Transverse colon (tissue), 4 donors: Measurements from ENCODE around the gene COX10. TPM values are rescaled to one million over a fixed set of nuclear protein-coding genes. Genes with fewer than 3 reads are reported as not detected.
A peak's percentile ranks its signal among the peaks of the same experiment; 100 is the strongest.

ENCODE experiments used
- DNase-seq: peaks from one replicate; pipeline ENCODE4 v3.0.0-alpha.2; 2019
- H3K27ac ChIP-seq, 4 donors: fragments of 200-600 bp; sonication (generic); 2 replicates each; pipeline ENCODE4 v1.5.1; 2016 to 2018; ENCODE audit warnings: inconsistent platforms in 4 of 4
- H3K27me3 ChIP-seq: fragments of 200-600 bp; sonication (generic); 2 replicates; pipeline ENCODE4 v1.5.1; 2017; ENCODE audit warnings: inconsistent platforms
- H3K36me3 ChIP-seq, 4 donors: fragments of 200-600 bp; sonication (generic); 2 replicates each; pipeline ENCODE4 v1.5.1; 2017 to 2019; ENCODE audit warnings: inconsistent platforms in 4 of 4
- H3K4me1 ChIP-seq, 4 donors: fragments of 200-600 bp; sonication (generic); 2 replicates each; pipeline ENCODE4 v1.5.1; 2017 to 2020; ENCODE audit warnings: inconsistent platforms in 4 of 4
- H3K4me3 ChIP-seq, 4 donors: fragments of 200-600 bp; sonication (generic); 1 replicate in 1 of 4; 2 replicates in 3 of 4; pipeline versions ENCODE4 v1.5.1 to v1.6.1; 2017 to 2019; ENCODE audit warnings: inconsistent platforms in 4 of 4
- H3K9me3 ChIP-seq, 2 donors: fragments of 200-600 bp; sonication (generic); 2 replicates each; pipeline ENCODE4 v1.5.1; 2017 to 2019; ENCODE audit warnings: inconsistent platforms in 2 of 2
- EP300 ChIP-seq: sonication (generic); formaldehyde crosslinking; IDR thresholded peaks from one replicate; pipeline ENCODE4 v1.6.1; 2017; ENCODE audit warnings: antibody characterized with exemption, low read depth
- POLR2A ChIP-seq: fragments of 450-650 bp; IDR thresholded peaks from one replicate; pipeline ENCODE4 v1.6.1; 2016; ENCODE audit warnings: antibody characterized with exemption, mild to moderate bottlenecking, moderate library complexity
- POLR2AphosphoS5 ChIP-seq, 3 donors: sonication (generic); formaldehyde crosslinking; IDR thresholded peaks; one replicate each; pipeline ENCODE4 v1.6.1; 2016; ENCODE audit warnings: antibody characterized with exemption in 3 of 3
- WGBS, 2 donors: methylation state at CpG; one replicate each; pipeline ENCODE4 v1.1.5; 2018; ENCODE audit warnings: low coverage in 1 of 2; 5-methylcytosine and 5-hydroxymethylcytosine counted together
- in situ Hi-C, 4 donors: fragments of 200-750 bp; cut with MboI; loops; one replicate each; pipeline versions ENCODE4 v1.15.0 to v1.15.1; 2017; ENCODE audit warnings: low sequenced_read_pairs in 3 of 4, low pct_ligation_motif_present in 1 of 4, low pct_unique_long_range_greater_than_20kb in 1 of 4
- intact Hi-C: fragments of 100-400 bp; cut with DNase I; formaldehyde crosslinking; loops from one replicate; pipeline ENCODE4 v1.15.1; 2023; ENCODE audit warnings: low total_unique reads
- total RNA-seq, 4 donors: library from RNA; depleted of rRNA; stranded (reverse); fragments of >200 nt; gene quantifications; one replicate each; pipeline ENCODE4 v1.1.0, GENCODE V29; 2016
- TF ChIP-seq, protein P1 (sequence below), 5 experiments: fragments of 200-600 bp in 3 of 5; fragments of 450-650 bp in 2 of 5; sonication (generic) in 3 of 5; IDR thresholded peaks; 1 replicate in 2 of 5; 2 replicates in 3 of 5; pipeline ENCODE4 v1.5.1; 2016 to 2017; ENCODE audit warnings: antibody characterized with exemption in 5 of 5, inconsistent platforms in 3 of 5, mild to moderate bottlenecking in 2 of 5, moderate library complexity in 1 of 5

Gene COX10
- total RNA-seq, 4 donors from 2014 or later = 48.9 to 61.9 (median 53.5) TPM

- 51% methylated on average over 2 of the region's 2 CpGs; no CpG with 5 or more reads in 1 of the 2 donors for WGBS, 2 donors
- peaks cover 0 to 16% (median 3%) of the 10 kb centered on the region in 4 donors for H3K4me1 ChIP-seq
- intact Hi-C loops (no loop called here), in situ Hi-C loops (no loop called here)
- H3K4me3 ChIP-seq = no peak overlapping the region
- H3K27ac ChIP-seq = peak overlapping the region in 3 of 4 donors; percentile 38 to 49 (median 48)
- H3K9me3 ChIP-seq = no peaks in the 10 kb centered on the region
- no peaks in the 10 kb centered on the region for H3K27me3 ChIP-seq
- no peaks in the 10 kb centered on the region for H3K36me3 ChIP-seq
- DNase-seq = no peak
- TF ChIP-seq, protein P1, sequence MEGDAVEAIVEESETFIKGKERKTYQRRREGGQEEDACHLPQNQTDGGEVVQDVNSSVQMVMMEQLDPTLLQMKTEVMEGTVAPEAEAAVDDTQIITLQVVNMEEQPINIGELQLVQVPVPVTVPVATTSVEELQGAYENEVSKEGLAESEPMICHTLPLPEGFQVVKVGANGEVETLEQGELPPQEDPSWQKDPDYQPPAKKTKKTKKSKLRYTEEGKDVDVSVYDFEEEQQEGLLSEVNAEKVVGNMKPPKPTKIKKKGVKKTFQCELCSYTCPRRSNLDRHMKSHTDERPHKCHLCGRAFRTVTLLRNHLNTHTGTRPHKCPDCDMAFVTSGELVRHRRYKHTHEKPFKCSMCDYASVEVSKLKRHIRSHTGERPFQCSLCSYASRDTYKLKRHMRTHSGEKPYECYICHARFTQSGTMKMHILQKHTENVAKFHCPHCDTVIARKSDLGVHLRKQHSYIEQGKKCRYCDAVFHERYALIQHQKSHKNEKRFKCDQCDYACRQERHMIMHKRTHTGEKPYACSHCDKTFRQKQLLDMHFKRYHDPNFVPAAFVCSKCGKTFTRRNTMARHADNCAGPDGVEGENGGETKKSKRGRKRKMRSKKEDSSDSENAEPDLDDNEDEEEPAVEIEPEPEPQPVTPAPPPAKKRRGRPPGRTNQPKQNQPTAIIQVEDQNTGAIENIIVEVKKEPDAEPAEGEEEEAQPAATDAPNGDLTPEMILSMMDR (IDR thresholded peaks at IDR 0.05) = no peak
- no peak for TF ChIP-seq EP300
- no peak for TF ChIP-seq POLR2A
- no peak for TF ChIP-seq POLR2AphosphoS5 (IDR thresholded peaks at IDR 0.05)
Measured at GRCh38 chr17:14112407-14112806, 43.1 kb downstream of the COX10 start.

DNA sequence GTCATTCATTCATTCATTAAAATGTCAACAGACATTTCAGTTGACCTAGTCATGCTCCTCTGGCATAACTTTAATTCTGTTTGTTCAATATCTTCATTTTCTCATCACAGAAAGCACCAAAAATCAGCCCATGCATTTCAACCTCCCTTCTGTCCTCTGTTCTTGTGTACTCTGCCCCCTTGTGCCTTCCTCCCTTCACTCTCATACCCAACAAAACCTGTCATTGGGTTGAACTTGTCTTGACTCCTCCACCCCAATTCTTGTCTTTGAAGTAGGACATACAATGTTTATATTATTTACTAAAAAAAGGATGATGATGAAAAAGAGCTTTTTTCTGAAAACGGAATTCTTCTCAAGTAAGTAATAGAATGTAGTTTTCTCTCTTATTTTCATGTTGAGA, 43.8 kb downstream of the COX10 start:
- TF ChIP-seq POLR2AphosphoS5 (IDR thresholded peaks at IDR 0.05) (no peak), EP300 (no peak), POLR2A (no peak)
- TF ChIP-seq, protein P1 (IDR thresholded peaks at IDR 0.05) = no peak
- Histone ChIP-seq H3K27me3 (no peaks in the 10 kb centered on the region), H3K27ac (peak overlapping the region in 3 of 4 donors; percentile 38 to 49 (median 48)), H3K4me3 (no peak overlapping the region), H3K36me3 (no peaks in the 10 kb centered on the region), H3K9me3 (no peaks in the 10 kb centered on the region), H3K4me1 (peaks cover 0 to 16% (median 3%) of the 10 kb centered on the region in 4 donors)
- in situ Hi-C loops (no loop called here), intact Hi-C loops (no loop called here)
- DNase-seq = no peak
- 91 to 100% methylated on average over 1 of the region's 1 CpG for WGBS, 2 donors

- DNase-seq = no peak
- no peaks in the 10 kb centered on the region for H3K9me3 ChIP-seq
- H3K27ac ChIP-seq = no peak overlapping the region
- intact Hi-C loops (no loop called here), in situ Hi-C loops (no loop called here)
- H3K36me3 ChIP-seq = no peaks in the 10 kb centered on the region
- whole genome bisulfite sequencing, 2 donors = 85 to 100% methylated on average over 3 to 4 of the region's 4 CpGs
- peaks cover 0 to 14% (median 3%) of the 10 kb centered on the region in 4 donors for H3K4me1 ChIP-seq
- no peaks in the 10 kb centered on the region for H3K27me3 ChIP-seq
- TF ChIP-seq, protein P1 (IDR thresholded peaks at IDR 0.05) = no peak
- TF ChIP-seq EP300 (no peak), POLR2AphosphoS5 (IDR thresholded peaks at IDR 0.05) (no peak), POLR2A (no peak)
- H3K4me3 ChIP-seq = no peak overlapping the region
Measured at GRCh38 chr17:14116263-14117024, 47.1 kb downstream of the COX10 start.

GRCh38 chr17:14118951-14119350, 49.6 kb downstream of the COX10 start:
- no peak overlapping the region for H3K4me3 ChIP-seq
- 73 to 89% methylated on average over 1 to 2 of the region's 2 CpGs for WGBS, 2 donors

More at GRCh38 chr17:14118951-14119350, 49.6 kb downstream of the COX10 start:
- Histone ChIP-seq H3K27me3 (no peaks in the 10 kb centered on the region), H3K27ac (no peak overlapping the region), H3K4me1 (peaks cover 0 to 6% (median 2%) of the 10 kb centered on the region in 4 donors), H3K9me3 (no peaks in the 10 kb centered on the region), H3K36me3 (no peaks in the 10 kb centered on the region)
- intact Hi-C loops (no loop called here), in situ Hi-C loops (no loop called here)
- no peak for DNase-seq
- no peak for TF ChIP-seq EP300
- no peak for TF ChIP-seq POLR2A
- no peak for TF ChIP-seq POLR2AphosphoS5 (IDR thresholded peaks at IDR 0.05)
- TF ChIP-seq, protein P1 (IDR thresholded peaks at IDR 0.05) = no peak
